Skin epidermis (tissue), 12 donors: ENCODE data around the gene MMD2.
"Not testable (repeated sequence)": the region's sequence is repeated elsewhere in the genome, so short reads cannot be mapped to it uniquely, and the experiment has no call there.

ENCODE experiments used
- H3K27ac ChIP-seq, 21 experiments: fragments of 200-600 bp; sonication (generic) in 11 of 21; one replicate each; pipeline ENCODE4 v1.5.0; 2020; ENCODE audit warnings: mild to moderate bottlenecking in 3 of 21, inconsistent platforms in 2 of 21, moderate library complexity in 2 of 21
- H3K4me3 ChIP-seq, 7 experiments: fragments of 200-600 bp; sonication (generic) in 2 of 7; one replicate each; pipeline ENCODE4 v1.5.0; 2020; ENCODE audit warnings: inconsistent platforms in 2 of 7, mild to moderate bottlenecking in 2 of 7, moderate library complexity in 1 of 7

Gene MMD2

GRCh38 chr7:4958477-4959301 is at the start of gene MMD2:
Gene MMD2 (minus strand): TSS chr7:4959187. CDS start chr7:4959017, 170 bp downstream.
- H3K4me3 ChIP-seq, result peak within 1 kb of the TSS in 4 of 7 experiments; percentile 4 to 18 (median 7)
- H3K27ac ChIP-seq, result no peak within 1 kb of the TSS

GRCh38 chr7:5005066-5005465 is 46.1 kb upstream of the MMD2 start:
- H3K4me3 ChIP-seq, result no peak overlapping the region

GRCh38 chr7:5001911-5002310 is 42.9 kb upstream of the MMD2 start:
- no peak overlapping the region for H3K27ac ChIP-seq

More at GRCh38 chr7:5005066-5005465, 46.1 kb upstream of the MMD2 start:
- H3K27ac ChIP-seq, result peak overlapping the region in 1 of 21 experiments; percentile 21

DNA sequence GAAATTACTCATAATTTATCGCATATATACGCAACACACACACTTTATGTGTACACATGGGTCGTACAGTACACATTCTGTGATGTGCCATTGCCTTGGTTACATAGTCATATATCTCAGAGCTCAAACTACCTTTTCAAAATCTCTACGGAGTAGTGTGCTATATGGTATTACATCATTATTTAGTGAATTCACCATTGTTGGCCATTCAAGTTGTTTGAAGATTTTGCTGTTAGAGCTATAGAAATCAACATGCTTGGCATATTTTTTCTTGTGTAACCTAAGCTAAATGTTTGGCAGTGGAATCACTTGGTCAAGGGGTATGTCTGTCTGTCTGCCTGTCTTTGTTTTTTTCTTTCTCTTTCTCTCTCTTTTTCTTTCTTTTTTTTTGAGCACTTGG is 42.0 kb upstream of the MMD2 start:
- H3K27ac ChIP-seq, result no peak overlapping the region
- no peak overlapping the region for H3K4me3 ChIP-seq

More at GRCh38 chr7:5001911-5002310, 42.9 kb upstream of the MMD2 start:
- H3K4me3 ChIP-seq, result no peak overlapping the region

DNA sequence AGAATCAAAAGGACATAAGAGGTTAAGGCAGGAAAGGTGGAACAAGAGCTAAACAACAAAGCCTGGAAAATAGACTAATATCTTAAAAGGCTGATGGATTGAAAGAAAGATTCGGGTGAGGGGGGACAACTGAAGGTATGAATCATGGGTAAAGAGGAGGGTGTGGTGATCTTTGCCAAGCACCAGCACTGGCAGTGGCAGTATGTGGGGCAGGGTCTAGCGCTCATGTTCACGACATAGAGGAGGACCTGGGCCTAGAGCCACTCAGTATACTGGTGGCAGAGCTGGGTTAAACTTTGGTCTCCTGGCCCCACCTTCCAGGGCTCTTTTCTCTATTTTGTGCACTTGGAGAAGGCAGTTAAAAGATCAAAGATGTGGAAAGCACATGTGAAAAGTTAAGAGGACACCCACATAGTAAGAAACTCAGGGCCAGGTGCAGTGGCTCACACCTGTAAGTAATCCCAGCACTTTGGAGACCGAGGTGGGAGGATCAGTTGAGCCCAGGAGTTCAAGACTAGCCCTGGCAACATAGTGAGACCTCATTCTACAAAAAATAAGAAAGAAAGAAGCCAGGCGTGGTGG is 40.5 kb upstream of the MMD2 start:
- H3K4me3 ChIP-seq, result no peak overlapping the region
- H3K27ac ChIP-seq, result no peak overlapping the region

DNA sequence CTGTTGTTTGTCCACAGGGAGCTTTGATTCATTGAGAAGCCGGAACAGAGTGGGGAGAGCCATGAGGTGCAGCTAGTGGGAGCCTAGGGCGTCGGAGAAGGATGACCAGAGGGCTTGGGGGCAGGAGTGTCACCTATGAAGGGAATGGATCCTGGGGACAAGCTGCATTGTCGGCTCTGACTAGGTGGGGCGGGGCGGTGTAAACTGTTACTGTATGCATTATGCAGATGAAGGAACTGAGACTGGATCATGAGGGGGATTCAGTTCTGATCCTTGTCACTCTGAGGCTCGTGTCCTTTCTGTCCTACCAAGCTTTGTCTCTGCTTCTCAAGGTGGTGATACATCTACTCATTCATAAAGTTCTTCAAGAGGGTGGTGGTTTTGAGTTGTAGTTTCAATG is 39.9 kb upstream of the MMD2 start:
- H3K27ac ChIP-seq, result no peak overlapping the region
- no peak overlapping the region for H3K4me3 ChIP-seq

DNA sequence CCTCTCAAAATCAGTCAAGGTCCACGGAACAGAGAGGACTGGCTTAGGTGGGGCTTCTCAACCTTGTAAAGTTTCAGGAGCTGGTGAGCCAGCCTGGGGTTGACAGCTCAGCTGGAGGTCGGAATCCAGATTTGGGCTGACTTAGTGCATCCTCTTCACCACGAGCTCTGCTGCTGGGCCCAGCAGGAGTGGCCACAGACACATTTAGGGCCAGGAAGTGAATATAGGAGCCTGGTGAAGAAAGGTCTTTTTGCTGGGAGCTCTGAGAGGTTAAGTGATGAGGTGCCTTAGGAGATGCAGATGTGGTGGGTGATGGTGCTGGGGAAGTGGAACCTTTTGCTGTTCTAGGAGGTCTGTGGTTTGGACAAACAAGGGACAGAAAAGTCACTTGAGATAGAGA is 39.3 kb upstream of the MMD2 start:
- Histone ChIP-seq H3K27ac (no peak overlapping the region), H3K4me3 (no peak overlapping the region)

GRCh38 chr7:4996696-4997222 is 37.8 kb upstream of the MMD2 start:
- H3K4me3 ChIP-seq, result no peak overlapping the region
- no peak overlapping the region for H3K27ac ChIP-seq

DNA sequence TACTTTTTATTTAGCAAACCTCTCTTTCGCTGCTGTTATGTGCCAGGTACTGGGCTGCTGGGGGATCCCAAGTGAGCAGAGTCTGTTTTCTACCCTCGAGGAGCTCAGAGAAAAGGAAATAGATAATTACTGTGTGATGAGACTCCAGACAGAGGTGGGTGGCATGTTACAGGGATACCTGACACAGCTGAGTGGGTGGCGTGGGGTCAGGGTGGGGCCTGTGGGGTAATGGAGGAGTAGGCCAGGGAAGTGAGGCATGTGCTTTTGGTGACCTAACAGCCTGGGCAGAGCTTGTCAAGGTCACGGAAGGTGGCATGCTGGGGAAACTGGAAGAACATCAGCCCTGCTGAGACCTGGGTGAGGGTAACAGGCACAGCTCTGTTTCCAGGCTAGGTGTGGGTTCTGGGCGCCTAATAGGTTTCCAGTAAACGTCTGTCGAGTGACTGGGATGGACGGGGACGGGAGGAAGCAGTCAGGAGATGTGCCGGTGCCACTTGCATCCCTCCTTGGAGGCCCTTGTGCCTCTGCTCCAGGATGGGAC is 36.5 kb upstream of the MMD2 start:
- Histone ChIP-seq H3K27ac (no peak overlapping the region), H3K4me3 (no peak overlapping the region)

GRCh38 chr7:4993471-4993870 is 34.5 kb upstream of the MMD2 start:
- no peak overlapping the region for H3K4me3 ChIP-seq
- H3K27ac ChIP-seq, result no peak overlapping the region

DNA sequence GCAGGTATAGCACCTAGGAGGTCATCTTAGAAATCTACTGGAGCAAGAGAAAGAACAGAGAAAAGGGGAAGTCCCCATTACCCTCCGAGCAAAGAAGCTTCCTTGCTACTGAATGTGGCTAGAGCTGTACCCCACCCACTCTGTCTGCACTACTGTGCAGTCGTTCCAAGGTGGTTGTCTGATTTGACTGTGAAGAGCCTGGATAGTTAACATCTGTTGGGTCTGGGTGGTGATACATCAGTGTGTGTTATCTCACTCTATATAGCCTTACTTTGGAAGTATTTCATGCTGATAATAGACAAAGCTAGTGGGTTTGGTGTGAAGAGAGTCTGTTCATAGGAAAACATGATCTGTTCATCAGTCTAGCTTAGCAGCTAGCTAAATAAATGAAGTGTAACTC is 23.8 kb upstream of the MMD2 start:
- H3K27ac ChIP-seq, H3K4me3 ChIP-seq: not testable (repeated sequence)

DNA sequence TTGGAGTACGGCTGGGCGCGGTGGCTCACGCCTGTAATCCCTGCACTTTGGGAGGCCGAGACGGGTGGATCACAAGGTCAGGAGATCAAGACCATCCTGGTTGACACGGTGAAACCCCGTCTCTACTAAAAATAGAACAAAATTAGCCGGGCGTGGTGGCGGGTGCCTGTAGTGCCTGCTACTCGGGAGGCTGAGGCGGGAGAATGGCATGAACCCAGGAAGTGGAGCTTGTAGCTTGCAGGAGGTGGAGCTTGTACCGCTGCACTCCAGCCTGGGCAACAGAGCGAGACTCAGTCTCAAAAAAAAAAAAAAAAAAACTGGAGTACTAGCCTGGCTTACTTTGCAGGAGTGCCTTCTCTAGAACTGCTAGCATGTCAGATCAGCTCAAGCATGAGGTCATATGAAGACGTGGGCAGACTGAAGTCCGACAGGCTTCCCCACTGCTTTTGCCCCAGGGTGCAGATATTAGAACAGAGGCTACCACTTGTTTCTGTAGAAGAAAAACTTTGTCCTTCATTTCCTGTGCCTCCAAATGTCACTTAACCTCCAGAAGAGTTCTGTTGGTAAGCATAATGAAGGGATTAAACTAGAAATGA is 22.4 kb upstream of the MMD2 start:
- not testable (repeated sequence) for H3K4me3 ChIP-seq, H3K27ac ChIP-seq

DNA sequence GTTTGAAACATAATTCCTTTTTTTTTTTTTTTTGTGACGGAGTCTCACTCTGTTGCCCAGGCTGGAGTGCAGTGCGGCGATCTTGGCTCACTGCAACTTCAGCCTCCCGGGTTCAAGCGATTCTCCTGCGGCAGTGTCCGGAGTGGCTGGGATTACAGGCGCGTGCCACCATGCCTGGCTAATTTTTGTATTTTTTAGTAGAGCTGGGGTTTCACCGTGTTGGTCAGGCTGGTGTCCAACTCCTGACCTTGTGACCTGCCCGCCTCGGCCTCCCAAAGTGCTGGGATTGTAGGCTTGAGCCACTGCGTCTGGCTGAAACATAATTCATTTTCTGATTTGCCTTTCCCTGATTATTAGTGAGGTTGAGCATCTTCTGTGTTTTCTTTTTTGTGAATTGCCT is 16.6 kb upstream of the MMD2 start:
- not testable (repeated sequence) for H3K27ac ChIP-seq, H3K4me3 ChIP-seq

DNA sequence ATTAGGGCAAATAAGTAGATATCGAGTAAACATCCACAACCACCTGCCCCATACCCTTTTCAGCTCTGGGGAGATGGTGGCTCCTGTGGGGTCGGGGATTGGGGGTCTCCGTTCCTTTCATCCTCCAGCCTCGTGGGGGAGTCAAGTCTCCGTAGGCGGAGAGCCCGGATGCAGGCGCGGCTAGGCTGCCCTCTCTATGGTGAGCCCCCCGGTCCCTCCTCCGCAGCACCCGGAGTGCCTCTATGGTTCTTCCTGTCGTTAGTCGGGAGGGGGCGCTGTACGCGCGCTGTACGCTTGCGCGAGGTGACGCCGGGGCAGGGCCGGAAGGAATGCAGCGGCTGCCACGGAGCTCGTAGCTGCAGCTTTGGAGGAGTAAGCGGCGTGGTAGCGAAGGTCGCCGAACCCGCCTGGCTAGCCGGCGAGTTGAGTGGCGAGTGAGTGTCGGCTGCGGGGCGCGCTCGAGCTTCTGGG is 14.8 kb upstream of the MMD2 start:
- Histone ChIP-seq H3K4me3 (peak overlapping the region; percentile 66 to 92 (median 83)), H3K27ac (peak overlapping the region; percentile 44 to 96 (median 87))

DNA sequence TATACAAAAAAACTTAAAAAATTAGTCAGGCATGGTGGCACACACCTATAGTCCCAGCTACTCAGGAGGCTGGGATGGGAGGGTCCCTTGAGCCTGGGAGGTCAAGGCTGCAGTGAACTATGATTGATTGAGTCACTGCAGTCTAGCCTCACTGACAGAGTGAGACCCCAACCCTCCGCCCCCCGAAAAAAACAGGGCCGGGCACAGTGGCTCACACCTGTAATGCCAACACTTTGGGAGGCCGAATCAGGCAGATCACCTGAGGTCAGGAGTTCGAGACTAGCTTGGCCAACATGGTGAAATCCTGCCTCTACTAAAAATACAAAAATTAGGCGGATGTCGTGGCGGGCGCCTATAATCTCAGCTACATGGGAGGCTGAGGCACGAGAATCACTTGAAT is 13.5 kb upstream of the MMD2 start:
- not testable (repeated sequence) for H3K27ac ChIP-seq, H3K4me3 ChIP-seq

- no peak overlapping the region for H3K4me3 ChIP-seq
- no peak overlapping the region for H3K27ac ChIP-seq
Measured at GRCh38 chr7:4965295-4966022, 6.5 kb upstream of the MMD2 start.

- Histone ChIP-seq H3K4me3 (no peak overlapping the region), H3K27ac (no peak overlapping the region)
Measured at GRCh38 chr7:4964506-4964905, 5.5 kb upstream of the MMD2 start.

GRCh38 chr7:4962872-4963775 is 4.1 kb upstream of the MMD2 start:
- Histone ChIP-seq H3K27ac (no peak overlapping the region), H3K4me3 (no peak overlapping the region)

- H3K27ac ChIP-seq, result no peak overlapping the region
- H3K4me3 ChIP-seq, result no peak overlapping the region
Measured at GRCh38 chr7:4960363-4960762, 1.4 kb upstream of the MMD2 start.
